H9 (cell line): ENCODE data around the gene ITPKC. TPM values are rescaled to one million over a fixed set of nuclear protein-coding genes. Genes with fewer than 3 reads are reported as not detected.
A peak's percentile ranks its signal among the peaks of the same experiment; 100 is the strongest.

Source experiments
- DNase-seq: peaks from one replicate; pipeline ENCODE4 v3.0.0-alpha.2; 2017
- H2AFZ ChIP-seq: one replicate; pipeline ENCODE4 v1.6.1; 2013; ENCODE audit warnings: mild to moderate bottlenecking, low read length, control low read depth, moderate library complexity
- H2AK5ac ChIP-seq: 2 replicates; pipeline ENCODE4 v1.6.1; 2013; ENCODE audit warnings: low read length, control low read depth, mixed read lengths; ENCODE audit not compliant: insufficient read length
- H2BK120ac ChIP-seq: one replicate; pipeline ENCODE4 v1.6.1; 2013; ENCODE audit warnings: low read depth, mild to moderate bottlenecking, low read length, control low read depth, inconsistent platforms; ENCODE audit not compliant: poor library complexity, severe bottlenecking
- H2BK12ac ChIP-seq: 2 replicates; pipeline ENCODE4 v1.6.1; 2013; ENCODE audit warnings: low read length, control low read depth, mixed read lengths, low read depth; ENCODE audit not compliant: insufficient read length
- H2BK15ac ChIP-seq: 2 replicates; pipeline ENCODE4 v1.6.1; 2013; ENCODE audit warnings: low read depth, low read length, control low read depth
- H2BK20ac ChIP-seq: one replicate; pipeline ENCODE4 v1.6.1; 2013; ENCODE audit warnings: low read depth, mild to moderate bottlenecking, low read length, control low read depth, inconsistent platforms; ENCODE audit not compliant: poor library complexity, severe bottlenecking
- H2BK5ac ChIP-seq: 2 replicates; pipeline ENCODE4 v1.6.1; 2013; ENCODE audit warnings: low read length, control low read depth, mixed read lengths; ENCODE audit not compliant: insufficient read length
- H3K14ac ChIP-seq: 2 replicates; pipeline ENCODE4 v1.6.1; 2013; ENCODE audit warnings: low read length, control low read depth; ENCODE audit not compliant: insufficient read depth
- H3K18ac ChIP-seq: 2 replicates; pipeline ENCODE4 v1.6.1; 2013; ENCODE audit warnings: low read depth, mild to moderate bottlenecking, mixed read lengths, low read length, control low read depth; ENCODE audit not compliant: insufficient read length
- H3K23ac ChIP-seq: 2 replicates; pipeline ENCODE4 v1.6.1; 2013; ENCODE audit warnings: low read length, control low read depth, mixed read lengths, low read depth; ENCODE audit not compliant: insufficient read length
- H3K23me2 ChIP-seq: 2 replicates; pipeline ENCODE4 v1.6.1; 2013; ENCODE audit warnings: low read depth, mild to moderate bottlenecking, mixed read lengths, low read length, control low read depth; ENCODE audit not compliant: insufficient read length, poor library complexity, severe bottlenecking
- H3K27ac ChIP-seq: 2 replicates; pipeline ENCODE4 v1.5.1; 2013; ENCODE audit warnings: low read length, control low read depth, mixed read lengths, low read depth; ENCODE audit not compliant: insufficient read length
- H3K27me3 ChIP-seq: 2 replicates; pipeline ENCODE4 v1.6.1; 2013; ENCODE audit warnings: low read length, control low read depth, inconsistent platforms; ENCODE audit not compliant: insufficient read depth
- H3K4ac ChIP-seq: 2 replicates; pipeline ENCODE4 v1.6.1; 2013; ENCODE audit warnings: low read depth, mild to moderate bottlenecking, control low read depth, inconsistent platforms, low read length, moderate library complexity
- H3K4me1 ChIP-seq: 2 replicates; pipeline ENCODE4 v1.6.1; 2013; ENCODE audit warnings: low read length, control low read depth, inconsistent platforms; ENCODE audit not compliant: insufficient read depth
- H3K4me2 ChIP-seq: 2 replicates; pipeline ENCODE4 v1.6.1; 2013; ENCODE audit warnings: low read length, control low read depth, mixed read lengths; ENCODE audit not compliant: insufficient read length, insufficient read depth
- H3K56ac ChIP-seq: 2 replicates; pipeline ENCODE4 v1.6.1; 2013; ENCODE audit warnings: low read depth, mild to moderate bottlenecking, mixed read lengths, low read length, control low read depth; ENCODE audit not compliant: insufficient read length
- H3K79me1 ChIP-seq: 2 replicates; pipeline ENCODE4 v1.6.1; 2013; ENCODE audit warnings: low read depth, mild to moderate bottlenecking, moderate library complexity, low read length, control low read depth, inconsistent platforms; ENCODE audit not compliant: insufficient read depth, poor library complexity, severe bottlenecking
- H3K79me2 ChIP-seq: 2 replicates; pipeline ENCODE4 v1.6.1; 2013; ENCODE audit warnings: low read length, control low read depth, inconsistent platforms; ENCODE audit not compliant: insufficient read depth
- H3K9ac ChIP-seq: 2 replicates; pipeline ENCODE4 v1.6.1; 2013; ENCODE audit warnings: low read length, control low read depth, mixed read lengths; ENCODE audit not compliant: insufficient read length; ENCODE audit errors: extremely low read depth
- H3K9me3 ChIP-seq: one replicate; pipeline ENCODE4 v1.6.1; 2013; ENCODE audit warnings: low read depth, low read length, inconsistent platforms; ENCODE audit not compliant: control insufficient read depth
- H3T11ph ChIP-seq: one replicate; pipeline ENCODE4 v1.6.1; 2013; ENCODE audit warnings: mild to moderate bottlenecking, low read length, control low read depth, inconsistent platforms
- H4K20me1 ChIP-seq: one replicate; pipeline ENCODE4 v1.6.1; 2013; ENCODE audit not compliant: control insufficient read depth, insufficient read length, insufficient read depth
- H4K5ac ChIP-seq: 2 replicates; pipeline ENCODE4 v1.6.1; 2013; ENCODE audit warnings: low read depth, mild to moderate bottlenecking, mixed read lengths, low read length, control low read depth; ENCODE audit not compliant: insufficient read length
- H4K8ac ChIP-seq: replicated peaks from 2 replicates; pipeline ENCODE4 v1.6.1; 2013; ENCODE audit warnings: low read length, control low read depth, mixed read lengths, low read depth; ENCODE audit not compliant: insufficient read length
- H4K91ac ChIP-seq: 2 replicates; pipeline ENCODE4 v1.6.1; 2013; ENCODE audit warnings: low read depth, mild to moderate bottlenecking, moderate library complexity, mixed read lengths, low read length, control low read depth; ENCODE audit not compliant: insufficient read length
- H3K27ac Mint-ChIP-seq, 3 experiments: 2 replicates in 2 of 3; 3 replicates in 1 of 3; pipeline ENCODE4 v1.8.0; 2020 to 2021; ENCODE audit warnings: mixed read lengths in 3 of 3, mild to moderate bottlenecking in 1 of 3, moderate library complexity in 1 of 3
- H3K27me3 Mint-ChIP-seq: 2 replicates; pipeline ENCODE4 v1.8.0; 2021; ENCODE audit warnings: low read depth, mild to moderate bottlenecking, moderate library complexity, mixed read lengths
- H3K36me3 Mint-ChIP-seq, 3 experiments: 2 replicates in 2 of 3; 3 replicates in 1 of 3; pipeline ENCODE4 v1.8.0; 2020 to 2021; ENCODE audit warnings: low read depth in 3 of 3, mixed read lengths in 3 of 3; ENCODE audit not compliant: insufficient read depth in 1 of 3
- H3K4me1 Mint-ChIP-seq, 2 experiments: 2 replicates each; pipeline ENCODE4 v1.8.0; 2020; ENCODE audit warnings: mixed read lengths in 2 of 2
- H3K4me3 Mint-ChIP-seq, 2 experiments: 2 replicates in 1 of 2; 3 replicates in 1 of 2; pipeline ENCODE4 v1.8.0; 2020 to 2021; ENCODE audit warnings: mild to moderate bottlenecking in 2 of 2, mixed read lengths in 2 of 2, moderate library complexity in 1 of 2
- H3K9me3 Mint-ChIP-seq, 2 experiments: 2 replicates in 1 of 2; 3 replicates in 1 of 2; pipeline ENCODE4 v1.8.0; 2020; ENCODE audit warnings: mild to moderate bottlenecking in 2 of 2, mixed read lengths in 2 of 2, moderate library complexity in 1 of 2
- CTCF ChIP-seq: fragments of 200-600 bp; sonication (generic); conservative IDR thresholded peaks from 3 replicates; pipeline ENCODE4 v1.8.0; 2021; ENCODE audit warnings: antibody characterized with exemption, mild to moderate bottlenecking
- WGBS: extraction: QIAGEN DNeasy Blood & Tissue Kit; methylation state at CpG from one replicate; pipeline ENCODE4 v1.1.7; 2013; ENCODE audit warnings: missing lambda C conversion rate, low lambda C conversion rate, mixed read lengths; ENCODE audit not compliant: insufficient read length; ENCODE audit errors: extremely low coverage; 5-methylcytosine and 5-hydroxymethylcytosine counted together
- total RNA-seq: library from RNA; stranded (reverse); gene quantifications from 2 replicates; pipeline ENCODE4 v1.2.1, GENCODE V29; 2021

Gene ITPKC
- total RNA-seq, 1 experiment from 2014 or later, result 11.2 TPM

GRCh38 chr19:40785526-40785925 is 68.6 kb downstream of the ITPKC start:
- Histone ChIP-seq H2BK120ac (no peak overlapping the region), H2AK5ac (no peak overlapping the region), H2AFZ (no peak overlapping the region), H3K23me2 (no peaks in the 10 kb centered on the region), H4K91ac (no peak overlapping the region), H4K20me1 (no peaks in the 10 kb centered on the region), H3K4me1 (no peaks in the 10 kb centered on the region), H3K79me2 (no peaks in the 10 kb centered on the region), H3K4me2 (no peak overlapping the region), H2BK20ac (no peak overlapping the region), H3K4ac (no peak overlapping the region), H3T11ph (no peak overlapping the region), H3K23ac (no peak overlapping the region), H2BK12ac (no peak overlapping the region), H3K9me3 (no peaks in the 10 kb centered on the region), H4K5ac (no peak overlapping the region), H2BK15ac (no peak overlapping the region), H3K18ac (no peak overlapping the region), H3K27ac (no peak overlapping the region), H4K8ac (no peak overlapping the region), H3K14ac (no peak overlapping the region), H3K9ac (no peak overlapping the region), H3K27me3 (no peaks in the 10 kb centered on the region), H3K56ac (no peak overlapping the region), H2BK5ac (no peak overlapping the region), H3K79me1 (no peaks in the 10 kb centered on the region)
- Mint-ChIP-seq H3K9me3 (no peaks in the 10 kb centered on the region), H3K27ac (peak overlapping the region in 1 of 3 experiments; percentile 57; a peak in 3 of 7 replicates), H3K4me3 (no peak overlapping the region), H3K4me1 (peaks cover 4 to 6% of the 10 kb centered on the region in 2 experiments; a peak in 2 of 4 replicates), H3K36me3 (peaks cover 6 to 23% (median 14%) of the 10 kb centered on the region in 3 experiments; a peak in 6 of 7 replicates), H3K27me3 (no peaks in the 10 kb centered on the region)
- no peak for DNase-seq
- no peak for TF ChIP-seq CTCF
- no CpG with 5 or more reads among the region's 1 CpG for WGBS
